ENCODE measurements around the gene NOL4. TPM values are rescaled to one million over a fixed set of nuclear protein-coding genes. Genes with fewer than 3 reads are reported as not detected.

Gene NOL4
- polyA plus RNA-seq, 1 donor from 2014 or later = 61.0 TPM

DNA sequence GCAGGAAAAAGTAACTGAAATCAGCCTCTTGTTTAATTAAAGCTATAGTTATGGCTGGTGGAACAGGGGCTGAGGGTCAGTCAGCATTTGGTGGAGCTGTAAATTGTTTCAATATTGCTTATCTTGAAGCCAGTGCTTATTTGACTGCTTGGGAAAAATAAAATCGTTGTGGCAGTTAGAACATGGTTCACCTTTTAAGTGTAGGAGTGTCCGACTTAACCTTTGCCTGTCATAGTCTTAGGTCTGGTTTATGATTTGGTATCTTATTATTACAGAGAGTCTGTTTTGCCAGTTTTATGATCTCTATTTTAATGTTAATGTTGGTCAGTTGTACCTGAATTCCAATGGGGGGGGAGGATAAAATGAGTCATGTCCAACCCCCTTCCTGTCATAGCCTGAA is 27.2 kb upstream of the NOL4 start:
- Histone ChIP-seq H4K20me1 (ENCODE audit: insufficient read depth) (no peaks in the 10 kb centered on the region), H3K9me2 (ENCODE audit: insufficient read depth, low read length) (no peaks in the 10 kb centered on the region), H3K27me3 (ENCODE audit: insufficient read depth, low read depth, low read length) (no peaks in the 10 kb centered on the region), H2AFZ (ENCODE audit: low read depth, low read length) (no peak overlapping the region), H3K36me3 (ENCODE audit: insufficient read depth, low read length) (no peaks in the 10 kb centered on the region), H3K4me3 (ENCODE audit: low read length) (no peak overlapping the region), H3K9ac (ENCODE audit: low read length) (no peak overlapping the region), H3K79me2 (replicated peaks; ENCODE audit: insufficient read depth, low read length) (no peaks in the 10 kb centered on the region), H3K4me2 (ENCODE audit: low read length) (no peak overlapping the region), H3K9me3 (ENCODE audit: low read length) (no peaks in the 10 kb centered on the region), H3K27ac (ENCODE audit: low read length) (no peak overlapping the region), H3F3A (ENCODE audit: insufficient read depth, low read length, poor library complexity, severe bottlenecking) (no peaks in the 10 kb centered on the region)
- TF ChIP-seq TAF1 (IDR thresholded peaks at IDR 0.05; ENCODE audit: low read depth) (no peak), EZH2 (IDR thresholded peaks at IDR 0.05; ENCODE audit: borderline replicate concordance, insufficient read depth, low read length, poor library complexity, severe bottlenecking) (no peak), POLR2AphosphoS5 (IDR thresholded peaks at IDR 0.05) (no peak), EP300 (conservative IDR thresholded peaks at IDR 0.05; ENCODE audit: poor library complexity, severe bottlenecking) (no peak), REST (IDR thresholded peaks at IDR 0.05; ENCODE audit: borderline replicate concordance) (no peak), CTCF (IDR thresholded peaks at IDR 0.05; ENCODE audit: poor library complexity, severe bottlenecking) (no peak), RAD21 (conservative IDR thresholded peaks at IDR 0.05) (no peak), SMC3 (conservative IDR thresholded peaks at IDR 0.05; ENCODE audit: poor library complexity) (no peak), MXI1 (conservative IDR thresholded peaks at IDR 0.05; ENCODE audit: poor library complexity, severe bottlenecking) (no peak)

DNA sequence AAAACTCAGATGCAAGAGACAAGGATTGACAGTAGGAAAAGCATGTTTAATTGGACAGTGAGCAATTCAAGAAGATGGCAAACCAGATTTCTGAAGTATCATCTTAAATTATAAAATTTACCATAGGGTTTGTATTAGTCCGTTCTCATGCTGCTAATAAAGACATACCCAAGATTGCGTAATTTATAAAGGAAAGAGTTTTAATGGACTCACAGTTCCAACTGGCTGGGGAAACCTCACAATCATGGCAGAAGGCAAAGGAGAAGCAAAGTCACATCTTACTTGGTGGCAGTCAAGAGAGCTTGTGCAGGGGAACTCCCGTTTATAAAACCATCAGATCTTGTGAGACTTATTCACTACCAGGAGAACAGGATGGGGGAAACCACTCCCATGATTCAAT is 24.0 kb upstream of the NOL4 start:
- no peaks in the 10 kb centered on the region for H3K36me3 ChIP-seq (ENCODE audit: insufficient read depth, low read length)
- H3K4me3 ChIP-seq (ENCODE audit: low read length) = no peak overlapping the region
- no peak overlapping the region for H3K4me2 ChIP-seq (ENCODE audit: low read length)
- no peak overlapping the region for H2AFZ ChIP-seq (ENCODE audit: low read depth, low read length)
- H3K9me2 ChIP-seq (ENCODE audit: insufficient read depth, low read length) = no peaks in the 10 kb centered on the region
- no peaks in the 10 kb centered on the region for H3K79me2 ChIP-seq (replicated peaks; ENCODE audit: insufficient read depth, low read length)
- no peak overlapping the region for H3K27ac ChIP-seq (ENCODE audit: low read length)
- no peaks in the 10 kb centered on the region for H4K20me1 ChIP-seq (ENCODE audit: insufficient read depth)
- no peaks in the 10 kb centered on the region for H3F3A ChIP-seq (ENCODE audit: insufficient read depth, low read length, poor library complexity, severe bottlenecking)
- no peaks in the 10 kb centered on the region for H3K9me3 ChIP-seq (ENCODE audit: low read length)
- no peaks in the 10 kb centered on the region for H3K27me3 ChIP-seq (ENCODE audit: insufficient read depth, low read depth, low read length)
- TF ChIP-seq TAF1 (IDR thresholded peaks at IDR 0.05; ENCODE audit: low read depth) (no peak), EP300 (conservative IDR thresholded peaks at IDR 0.05; ENCODE audit: poor library complexity, severe bottlenecking) (no peak), MXI1 (conservative IDR thresholded peaks at IDR 0.05; ENCODE audit: poor library complexity, severe bottlenecking) (no peak), REST (IDR thresholded peaks at IDR 0.05; ENCODE audit: borderline replicate concordance) (no peak), SMC3 (conservative IDR thresholded peaks at IDR 0.05; ENCODE audit: poor library complexity) (no peak), POLR2AphosphoS5 (IDR thresholded peaks at IDR 0.05) (no peak), RAD21 (conservative IDR thresholded peaks at IDR 0.05) (no peak), EZH2 (IDR thresholded peaks at IDR 0.05; ENCODE audit: borderline replicate concordance, insufficient read depth, low read length, poor library complexity, severe bottlenecking) (no peak), CTCF (IDR thresholded peaks at IDR 0.05; ENCODE audit: poor library complexity, severe bottlenecking) (no peak)
- H3K9ac ChIP-seq (ENCODE audit: low read length) = no peak overlapping the region

Data from neural cell (in vitro differentiated cells).